ENCODE measurements around the gene RTN4R.
"Not testable (repeated sequence)": the region's sequence is repeated elsewhere in the genome, so short reads cannot be mapped to it uniquely, and the experiment has no call there.

Gene RTN4R

DNA sequence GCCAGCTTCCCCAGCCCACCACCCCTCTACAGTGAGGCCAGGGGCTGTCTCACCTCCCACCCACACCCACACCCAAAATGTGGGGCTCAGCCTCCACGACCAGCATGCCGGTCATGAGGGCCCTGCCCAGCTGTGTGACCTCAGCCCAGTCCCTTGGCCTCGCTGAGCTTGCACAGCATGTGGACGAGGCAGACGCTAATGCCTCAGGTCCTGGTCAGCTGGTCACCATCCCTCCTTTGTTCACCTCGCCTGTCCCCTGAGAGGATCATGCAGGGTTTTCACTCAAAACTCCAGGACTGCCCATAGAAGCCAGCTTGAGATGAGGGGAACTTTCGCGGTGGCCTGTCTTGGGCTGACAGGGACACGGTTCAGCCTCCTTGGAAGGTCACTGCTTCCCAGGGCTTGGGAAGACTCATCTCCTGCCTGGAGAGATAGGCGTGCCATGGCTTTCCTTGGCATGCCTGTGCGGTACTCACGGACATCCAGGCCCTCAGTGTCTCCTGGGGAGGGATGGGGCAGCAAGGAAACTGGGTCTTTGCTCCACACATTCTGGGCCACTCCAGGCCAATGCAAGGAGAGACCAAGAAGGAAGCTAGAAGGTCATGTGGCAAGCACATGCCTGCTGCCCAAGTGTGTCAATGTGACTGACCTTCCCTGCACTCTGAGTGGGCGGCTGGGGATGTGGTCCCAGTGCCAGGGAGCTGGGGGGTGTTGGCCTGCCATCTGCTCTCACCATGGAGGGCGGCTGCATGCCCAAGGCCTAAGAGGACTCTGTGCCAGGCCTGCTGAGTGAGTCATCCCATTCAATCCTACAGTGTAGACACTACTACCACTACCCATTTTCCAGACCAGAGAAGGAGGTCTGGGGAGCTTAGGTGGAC, 3.2 kb upstream of the RTN4R start:
- no peak for DNase-seq (ENCODE audit: low read depth, low spot score)

- not testable (repeated sequence) for DNase-seq (ENCODE audit: low read depth, low spot score)
Observed at GRCh38 chr22:20270190-20271113, 2.3 kb upstream of the RTN4R start.

GRCh38 chr22:20269673-20270072, 1.6 kb upstream of the RTN4R start:
- not testable (repeated sequence) for DNase-seq (ENCODE audit: low read depth, low spot score)

GRCh38 chr22:20269201-20269600, 1.1 kb upstream of the RTN4R start:
- not testable (repeated sequence) for DNase-seq (ENCODE audit: low read depth, low spot score)

DNA sequence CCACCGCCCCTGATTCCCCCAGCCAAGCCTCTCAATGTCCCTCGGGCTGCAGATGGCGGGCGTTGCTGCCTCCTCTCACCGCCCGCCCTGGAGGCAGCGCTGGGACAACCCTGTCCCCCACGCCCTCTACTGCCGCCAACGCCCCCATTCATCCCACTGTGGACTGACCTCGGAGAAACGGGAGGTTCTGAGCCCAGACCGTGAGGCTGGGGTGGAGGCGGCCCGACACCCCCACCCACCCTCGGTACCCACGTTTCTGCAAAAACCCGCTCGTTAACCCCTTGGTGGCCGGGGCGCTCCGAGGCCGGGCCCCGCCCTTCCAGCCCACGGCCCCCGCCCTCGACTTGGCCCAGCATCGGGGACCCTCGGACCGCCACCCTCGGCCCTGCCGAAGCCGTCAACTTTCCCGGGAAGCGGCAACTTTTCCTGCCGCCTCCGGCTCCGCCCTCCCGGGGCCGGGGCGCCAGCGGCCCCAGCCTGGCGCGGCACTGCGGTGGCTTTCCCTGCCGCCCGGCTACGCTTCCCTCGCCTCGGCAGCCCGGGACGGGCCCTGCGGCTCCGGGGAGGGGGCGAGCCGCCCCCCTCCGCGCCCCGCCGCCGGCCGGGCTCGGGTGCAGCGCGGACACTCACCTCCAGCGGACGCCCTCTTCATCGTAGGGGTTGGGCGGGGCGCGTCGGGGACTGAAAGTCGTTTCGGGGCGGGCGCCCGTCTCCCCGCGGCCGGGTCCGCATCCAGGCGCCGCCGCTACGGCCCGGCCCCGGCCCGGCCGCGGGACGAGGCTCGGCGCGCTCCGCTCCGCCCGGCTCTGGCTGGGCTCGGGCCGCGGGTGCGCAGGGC, 458 bp downstream of the RTN4R start:
- DNase-seq (ENCODE audit: low read depth, low spot score) = no peak

- not testable (repeated sequence) for DNase-seq (ENCODE audit: low read depth, low spot score)
Observed at GRCh38 chr22:20266667-20267440, 1.3 kb downstream of the RTN4R start.

- not testable (repeated sequence) for DNase-seq (ENCODE audit: low read depth, low spot score)
Observed at GRCh38 chr22:20265772-20266666, 2.1 kb downstream of the RTN4R start.

GRCh38 chr22:20264614-20265452, 3.3 kb downstream of the RTN4R start:
- no peak for DNase-seq (ENCODE audit: low read depth, low spot score)

- not testable (repeated sequence) for DNase-seq (ENCODE audit: low read depth, low spot score)
Observed at GRCh38 chr22:20263404-20264281, 4.5 kb downstream of the RTN4R start.

- DNase-seq (ENCODE audit: low read depth, low spot score) = no peak
Observed at GRCh38 chr22:20262582-20263147, 5.5 kb downstream of the RTN4R start.

DNA sequence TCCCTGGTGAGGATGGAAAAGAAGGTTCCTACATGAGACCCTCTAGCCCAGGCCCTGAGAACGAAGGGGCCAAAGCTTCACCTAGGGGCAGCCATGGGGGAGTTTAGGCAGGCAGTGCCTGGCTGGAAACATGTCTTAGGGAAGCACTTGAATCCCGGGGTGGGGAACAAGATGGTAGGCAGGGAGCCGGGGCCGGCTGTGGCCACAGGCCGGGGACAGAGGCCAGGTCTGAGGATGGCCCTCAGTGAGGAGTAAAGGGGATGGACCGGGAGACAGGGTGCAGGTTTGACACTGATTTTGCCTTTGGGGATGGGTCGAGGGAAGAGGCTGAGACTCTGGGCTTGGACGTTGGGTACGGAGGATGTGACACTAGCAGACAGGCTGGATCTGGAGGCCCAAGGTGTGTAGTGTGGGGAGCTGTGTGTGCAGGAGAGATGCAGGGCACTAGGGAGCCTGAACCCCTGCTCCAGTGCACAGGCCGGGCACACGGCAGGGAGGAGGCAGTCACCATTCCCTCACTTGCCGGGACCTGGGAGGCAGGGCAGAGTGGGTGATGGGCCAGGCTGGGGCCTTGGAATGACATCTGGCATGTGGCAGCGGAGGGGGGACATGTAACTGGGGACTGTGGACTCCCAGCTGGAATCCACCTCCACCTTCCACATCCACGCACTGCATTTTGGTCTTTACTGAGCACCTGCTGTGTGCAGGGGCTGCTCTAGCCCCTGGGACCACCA, 6.1 kb downstream of the RTN4R start:
- DNase-seq (ENCODE audit: low read depth, low spot score) = no peak

GRCh38 chr22:20260071-20260765, 7.9 kb downstream of the RTN4R start:
- no peak for DNase-seq (ENCODE audit: low read depth, low spot score)

- DNase-seq (ENCODE audit: low read depth, low spot score) = no peak
Observed at GRCh38 chr22:20259327-20259688, 8.8 kb downstream of the RTN4R start.

DNA sequence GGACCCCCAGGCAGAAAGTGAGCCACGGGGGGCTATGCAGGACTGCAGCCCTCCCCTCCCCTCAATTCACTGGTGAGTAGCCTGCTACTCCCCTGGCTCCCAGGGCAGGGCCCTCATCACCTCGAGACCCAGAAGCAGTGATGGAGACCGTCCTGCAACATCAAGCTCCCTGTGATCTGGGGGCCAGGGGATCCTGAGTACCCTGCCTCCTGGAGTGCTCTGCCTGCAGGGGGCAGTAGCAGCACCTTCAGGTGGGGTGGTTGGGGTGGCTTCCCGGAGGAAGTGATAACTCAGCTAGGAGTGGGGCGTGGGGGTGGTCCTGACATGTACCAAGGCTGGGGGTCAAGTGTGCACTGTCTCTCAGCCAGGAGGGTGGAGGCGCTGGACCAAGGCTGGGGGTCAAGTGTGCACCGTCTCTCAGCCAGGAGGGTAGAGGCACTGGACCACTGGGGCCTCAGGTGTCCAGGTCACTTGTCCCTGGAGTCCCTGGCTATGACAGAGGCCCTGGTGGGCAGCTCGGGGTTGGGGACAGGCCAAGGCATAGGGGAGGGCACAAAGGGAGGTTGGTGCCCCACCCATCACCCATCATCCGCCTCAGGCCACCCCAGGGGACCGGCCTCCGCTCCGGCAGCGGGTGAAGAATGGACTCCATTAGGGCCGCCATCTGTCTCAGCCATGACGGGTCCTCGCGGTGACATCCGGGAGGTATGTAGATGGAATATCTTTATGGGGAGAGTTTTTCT, 9.4 kb downstream of the RTN4R start:
- no peak for DNase-seq (ENCODE audit: low read depth, low spot score)

DNA sequence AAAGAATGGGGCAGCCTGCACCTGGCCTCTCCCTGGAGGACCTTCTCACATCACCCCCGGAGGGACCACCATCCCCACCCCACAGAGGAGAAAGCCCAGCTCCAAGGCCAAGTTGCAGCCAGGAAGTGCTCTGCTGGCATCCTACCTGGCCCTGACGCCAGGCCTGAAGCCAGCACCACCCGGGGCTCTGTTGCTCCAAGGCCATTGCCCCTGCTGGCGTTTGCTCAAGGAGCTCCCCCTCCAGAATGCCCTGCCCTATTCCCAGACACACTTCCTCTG, 10.2 kb downstream of the RTN4R start:
- DNase-seq (ENCODE audit: low read depth, low spot score) = no peak
